PC-9 (cell line): ENCODE data around the gene CHIT1. TPM values are rescaled to one million over a fixed set of nuclear protein-coding genes. Genes with fewer than 3 reads are reported as not detected.

ENCODE experiments used
- BruUV-seq: library from RNA; stranded (reverse); fragments of 400-500 nt; replicated peaks from 2 replicates; lab custom pipeline; 2021; lab: Mats Ljungman, UMichigan
- CTCF ChIA-PET: fragments of 300-600 bp; sonication (Branson Sonifier 250); formaldehyde crosslinking; loops from one replicate; lab custom pipeline; 2022; ENCODE audit warnings: antibody characterized with exemption; lab: Charles Lee
- POLR2A ChIA-PET: fragments of 300-600 bp; sonication (Branson Sonifier 250); formaldehyde crosslinking; loops from one replicate; lab custom pipeline; 2022; ENCODE audit warnings: antibody characterized with exemption; ENCODE audit not compliant: unreplicated experiment; lab: Charles Lee
- DNase-seq, 2 experiments: peaks; one replicate each; pipeline versions ENCODE4 v3.0.0 to v3.0.0-alpha.2; 2015 to 2022; ENCODE audit warnings: mixed read lengths in 1 of 2
- H2AFZ ChIP-seq: fragments of 200-600 bp; sonication (generic); 2 replicates; pipeline ENCODE4 v1.8.1; 2017; ENCODE audit warnings: antibody characterized with exemption
- H3F3A ChIP-seq: fragments of 200-600 bp; sonication (generic); 2 replicates; pipeline ENCODE4 v1.8.1; 2017; ENCODE audit warnings: antibody characterized with exemption, mild to moderate bottlenecking, low read depth; ENCODE audit not compliant: insufficient read depth
- H3K27ac ChIP-seq: fragments of 200-600 bp; sonication (generic); 2 replicates; pipeline ENCODE4 v1.6.1; 2016; ENCODE audit warnings: mixed run types
- H3K27me3 ChIP-seq: fragments of 200-600 bp; sonication (generic); 2 replicates; pipeline ENCODE4 v1.6.1; 2016; ENCODE audit warnings: low read depth, mixed run types; ENCODE audit not compliant: insufficient read depth
- H3K36me3 ChIP-seq: fragments of 200-600 bp; sonication (generic); 2 replicates; pipeline ENCODE4 v1.6.1; 2016; ENCODE audit warnings: low read depth, mixed run types
- H3K4me1 ChIP-seq: fragments of 200-600 bp; sonication (generic); replicated peaks from 2 replicates; pipeline ENCODE4 v1.6.1; 2016; ENCODE audit warnings: mixed run types; ENCODE audit not compliant: insufficient read depth
- H3K4me2 ChIP-seq: fragments of 200-600 bp; sonication (generic); 2 replicates; pipeline ENCODE4 v1.6.1; 2017; ENCODE audit warnings: mixed run types
- H3K4me3 ChIP-seq: fragments of 200-600 bp; sonication (generic); 2 replicates; pipeline ENCODE4 v1.6.1; 2016; ENCODE audit warnings: mixed run types
- H3K79me2 ChIP-seq: fragments of 200-600 bp; sonication (generic); 2 replicates; pipeline ENCODE4 v1.6.1; 2017; ENCODE audit warnings: low read depth, mixed run types
- H3K9me2 ChIP-seq: fragments of 200-600 bp; sonication (generic); 2 replicates; pipeline ENCODE4 v1.8.1; 2017; ENCODE audit warnings: mild to moderate bottlenecking; ENCODE audit not compliant: insufficient read depth
- H3K9me3 ChIP-seq: fragments of 200-600 bp; sonication (generic); 2 replicates; pipeline ENCODE4 v1.8.1; 2016; ENCODE audit warnings: low read depth; ENCODE audit not compliant: insufficient read depth
- H4K20me1 ChIP-seq: fragments of 200-600 bp; sonication (generic); 2 replicates; pipeline ENCODE4 v1.8.1; 2017; ENCODE audit not compliant: insufficient read depth
- CTCF ChIP-seq: fragments of 200-600 bp; sonication (generic); conservative IDR thresholded peaks from 2 replicates; pipeline ENCODE4 v1.6.1; 2017; ENCODE audit warnings: mixed run types, antibody characterized with exemption, mild to moderate bottlenecking, moderate library complexity
- EZH2 ChIP-seq: fragments of 200-600 bp; sonication (generic); IDR thresholded peaks from 2 replicates; pipeline ENCODE4 v1.8.0; 2017; ENCODE audit warnings: antibody characterized with exemption, low read depth
- intact Hi-C: fragments of 100-400 bp; cut with micrococcal nuclease; formaldehyde crosslinking; loops from one replicate; pipeline ENCODE4 v1.10.0; 2022; ENCODE audit not compliant: unreplicated experiment
- total RNA-seq: library from RNA; stranded (reverse); gene quantifications from 2 replicates; pipeline ENCODE4 v1.2.3, GENCODE V29; 2021

CHIT1 gene
- total RNA-seq, 1 experiment from 2014 or later, result not detected

- CTCF ChIA-PET, result interaction anchor here (0.6 kb wide), 1 partner anchor 404 kb away, joined by 9 read pairs; no protein-coding TSS in a partner anchor
- TF ChIP-seq CTCF (no peak), EZH2 (no peak)
These were observed 26.8 kb downstream of the CHIT1 start for GRCh38 chr1:203202431-203203245.

GRCh38 chr1:203201516-203202205 is 27.8 kb downstream of the CHIT1 start:
- BruUV-seq, result no TSS peak
- Histone ChIP-seq H3K27ac (no peak overlapping the region), H3K9me3 (no peaks in the 10 kb centered on the region), H3K9me2 (no peaks in the 10 kb centered on the region), H2AFZ (no peak overlapping the region), H3K79me2 (no peaks in the 10 kb centered on the region), H3K4me3 (no peak overlapping the region), H3F3A (no peaks in the 10 kb centered on the region), H3K36me3 (no peaks in the 10 kb centered on the region), H3K4me1 (0 out of 2 replicates have a peak, but pooled peaks cover 3% of the 10 kb centered on the region), H4K20me1 (no peaks in the 10 kb centered on the region), H3K4me2 (no peak overlapping the region), H3K27me3 (no peaks in the 10 kb centered on the region)
- CTCF ChIA-PET, result no interaction called here
- TF ChIP-seq CTCF, result no peak
- no peak for TF ChIP-seq EZH2
- DNase-seq, result no peak
- POLR2A ChIA-PET, result interaction anchor here (0.6 kb wide), 1 partner anchor 58 kb away, joined by 4 read pairs; no protein-coding TSS in a partner anchor
- intact Hi-C loops, result no loop called here

More at GRCh38 chr1:203202431-203203245, 26.8 kb downstream of the CHIT1 start:
- H3F3A ChIP-seq, result no peaks in the 10 kb centered on the region
- BruUV-seq, result no TSS peak
- H3K27ac ChIP-seq, result no peak overlapping the region
- DNase-seq, result no peak
- H3K36me3 ChIP-seq, result no peaks in the 10 kb centered on the region
- H3K27me3 ChIP-seq, result no peaks in the 10 kb centered on the region
- H3K9me3 ChIP-seq, result no peaks in the 10 kb centered on the region
- POLR2A ChIA-PET, result no interaction called here
- H2AFZ ChIP-seq, result no peak overlapping the region
- H3K4me2 ChIP-seq, result no peak overlapping the region
- H3K79me2 ChIP-seq, result no peaks in the 10 kb centered on the region
- no peaks in the 10 kb centered on the region for H3K9me2 ChIP-seq
- intact Hi-C loops, result no loop called here
- H3K4me1 ChIP-seq, result 0 out of 2 replicates have a peak, but pooled peaks cover 3% of the 10 kb centered on the region
- no peak overlapping the region for H3K4me3 ChIP-seq
- no peaks in the 10 kb centered on the region for H4K20me1 ChIP-seq

- Histone ChIP-seq H3K27ac (no peak overlapping the region), H3K9me2 (no peaks in the 10 kb centered on the region), H3K36me3 (no peaks in the 10 kb centered on the region), H3K4me3 (no peak overlapping the region), H4K20me1 (no peaks in the 10 kb centered on the region), H3K4me2 (no peak overlapping the region), H3K9me3 (no peaks in the 10 kb centered on the region), H3F3A (no peaks in the 10 kb centered on the region), H3K79me2 (no peaks in the 10 kb centered on the region), H2AFZ (no peak overlapping the region), H3K27me3 (no peaks in the 10 kb centered on the region), H3K4me1 (0 out of 2 replicates have a peak, but pooled peaks cover 3% of the 10 kb centered on the region)
- ChIA-PET CTCF (interaction anchor here (0.6 kb wide), 1 partner anchor 21 kb away, joined by 4 read pairs; no protein-coding TSS in a partner anchor), POLR2A (interaction anchor here (0.6 kb wide), 1 partner anchor 59 kb away, joined by 4 read pairs; no protein-coding TSS in a partner anchor)
- DNase-seq, result no peak
- TF ChIP-seq EZH2 (no peak), CTCF (no peak)
- BruUV-seq, result no TSS peak
- intact Hi-C loops, result no loop called here
These were observed 28.6 kb downstream of the CHIT1 start for GRCh38 chr1:203200916-203201315.
